GM12873 (cell line): Measurements from ENCODE around the gene CHD9.

Source experiments
- CTCF ChIP-seq: IDR thresholded peaks from 2 replicates; pipeline ENCODE4 v1.5.1; 2012; ENCODE audit warnings: low read depth, mild to moderate bottlenecking, moderate library complexity, low read length, control low read depth; ENCODE audit not compliant: insufficient read depth; ENCODE audit errors: missing control alignments

Gene CHD9

DNA sequence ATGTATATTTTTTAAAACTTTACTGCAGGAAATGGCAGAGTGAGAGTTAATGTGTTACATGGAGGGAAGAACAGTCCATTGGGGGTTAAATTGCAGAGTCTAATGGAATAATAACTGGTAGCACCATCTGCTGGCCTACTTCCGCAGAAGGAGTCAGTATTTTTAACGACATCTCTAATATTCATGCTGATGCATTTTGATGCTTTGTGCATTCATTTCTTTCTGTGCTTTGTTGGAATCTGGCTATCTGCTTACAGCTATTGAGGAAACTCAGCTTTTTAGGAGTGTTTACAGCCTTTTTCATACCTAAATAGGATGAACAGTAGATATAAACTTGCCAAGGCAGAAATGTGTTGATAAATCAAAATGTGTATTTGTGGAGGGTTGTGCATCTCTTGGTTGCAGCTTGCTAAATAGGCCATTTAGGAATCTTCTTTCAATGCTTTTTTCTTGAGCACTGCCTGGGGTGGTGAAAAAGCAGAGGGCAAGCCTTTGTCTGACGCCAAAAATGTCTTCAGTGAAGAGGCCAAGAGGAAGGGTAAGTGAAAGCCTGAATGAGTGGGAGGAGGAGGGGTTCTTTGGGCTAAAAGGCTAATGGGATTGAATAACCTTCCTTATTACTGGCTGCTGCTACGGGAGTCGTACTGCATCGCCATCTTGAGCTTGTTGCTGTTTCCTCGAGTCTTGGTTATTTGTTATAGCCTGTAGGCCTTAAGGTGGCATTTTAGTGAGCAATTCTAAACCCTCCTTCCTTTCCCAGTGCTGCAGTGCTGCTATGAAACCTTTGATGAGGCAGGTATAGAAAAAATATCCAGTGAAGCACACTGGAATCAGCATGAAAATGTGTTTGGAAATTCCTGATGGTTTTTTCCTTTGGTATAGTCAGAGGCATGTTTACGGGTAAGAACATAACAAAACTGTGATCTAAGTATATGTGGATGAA is 153.3 kb downstream of the CHD9 start:
- TF ChIP-seq CTCF, result peak; percentile 57

DNA sequence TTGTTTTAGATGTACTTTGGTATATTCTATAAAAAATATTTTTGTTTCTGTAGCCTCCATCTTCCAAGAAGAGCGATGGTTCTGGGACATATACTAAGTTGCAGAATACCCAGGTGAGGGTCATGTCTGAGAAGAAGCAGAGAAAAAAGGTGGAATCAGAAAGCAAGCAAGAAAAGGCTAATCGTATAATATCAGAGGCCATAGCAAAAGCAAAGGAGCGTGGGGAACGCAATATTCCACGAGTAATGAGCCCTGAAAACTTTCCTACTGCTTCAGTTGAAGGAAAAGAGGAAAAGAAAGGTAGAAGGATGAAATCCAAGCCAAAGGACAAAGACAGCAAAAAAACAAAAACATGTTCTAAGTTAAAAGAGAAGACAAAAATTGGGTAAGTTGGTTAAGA is 154.6 kb downstream of the CHD9 start:
- TF ChIP-seq CTCF, result no peak

GRCh38 chr16:53209877-53210276 is 155.1 kb downstream of the CHD9 start:
- TF ChIP-seq CTCF, result no peak

- TF ChIP-seq CTCF, result no peak
Observed at GRCh38 chr16:53211253-53211652, 156.5 kb downstream of the CHD9 start.

GRCh38 chr16:53212893-53213223 is 158.1 kb downstream of the CHD9 start:
- no peak for TF ChIP-seq CTCF

DNA sequence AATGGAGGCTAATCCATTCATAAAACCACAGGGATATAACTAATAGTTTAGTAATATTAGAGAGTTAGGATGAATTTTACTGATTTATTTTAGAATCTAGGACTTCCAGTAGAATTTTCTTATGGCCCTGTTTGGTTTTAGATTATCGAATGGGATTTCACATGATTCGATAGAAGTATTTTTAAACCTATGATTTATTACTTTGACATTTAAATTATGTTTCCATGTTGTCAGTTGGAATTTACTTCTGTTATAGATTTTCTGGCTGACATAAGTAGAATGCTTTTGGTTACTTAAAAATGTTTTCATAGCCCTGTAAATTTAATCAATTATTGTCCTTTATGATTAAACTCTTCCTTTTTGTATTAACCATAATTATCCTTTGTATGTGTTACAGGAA is 158.8 kb downstream of the CHD9 start:
- TF ChIP-seq CTCF, result no peak

DNA sequence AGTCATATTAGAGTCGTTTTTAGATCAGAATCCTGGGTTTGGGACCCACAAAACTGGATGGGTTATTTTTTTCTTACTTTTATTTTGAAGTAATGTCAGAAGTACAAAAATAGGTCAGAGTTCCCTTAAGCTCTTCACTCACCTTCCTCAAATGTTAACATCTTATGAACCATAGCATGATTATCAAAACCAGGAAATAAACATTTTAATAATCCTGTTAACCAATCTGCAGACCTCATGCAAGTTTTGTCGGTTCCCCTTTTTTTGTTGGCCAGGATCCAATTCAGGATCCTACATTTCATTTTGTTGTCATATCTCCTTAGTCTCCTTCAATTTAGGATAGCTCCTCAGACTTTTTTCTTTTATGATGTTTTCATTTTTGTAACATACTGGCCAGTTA is 162.0 kb downstream of the CHD9 start:
- no peak for TF ChIP-seq CTCF
